ENCODE data around the gene POU6F2. TPM values are rescaled to one million over a fixed set of nuclear protein-coding genes. Genes with fewer than 3 reads are reported as not detected.

The POU6F2 gene
- total and polyA plus RNA-seq, 2 donors (not counting 1 experiment from before 2014, with no cell fraction given) = 0.47 TPM; not detected in 1

- Mint-ChIP-seq H3K4me3 (no peak overlapping the region), H3K27me3 (peaks cover 8% of the 10 kb centered on the region), H3K9me3 (ENCODE audit: insufficient read depth) (no peaks in the 10 kb centered on the region), H3K4me1 (no peaks in the 10 kb centered on the region), H3K27ac (no peak overlapping the region)
- H4K20me1 ChIP-seq (ENCODE audit: control insufficient read depth, insufficient read depth, low read length, poor library complexity, severe bottlenecking) = no peaks in the 10 kb centered on the region
- ATAC-seq (ENCODE audit: low read depth) (no peak), DNase-seq (no peak)
- no peak overlapping the region for H3K27ac ChIP-seq (ENCODE audit: low read length in 2 of 2)
- H3K36me3 ChIP-seq (replicated peaks in 1 of 2; ENCODE audit: control extremely low read depth in 1 of 2, control insufficient read depth in 1 of 2, extremely low read depth in 1 of 2, insufficient read depth in 2 of 2, low read length in 1 of 2) = no peaks in the 10 kb centered on the region
- H3K4me3 ChIP-seq (ENCODE audit: control extremely low read depth in 1 of 5, extremely low read depth in 1 of 5, insufficient read depth in 1 of 5, low read depth in 2 of 5, low read length in 4 of 5) = no peak overlapping the region
- no peak overlapping the region for H2AFZ ChIP-seq (ENCODE audit: insufficient read depth, low read depth, low read length, poor library complexity, severe bottlenecking)
- H3K9ac ChIP-seq (ENCODE audit: low read length) = no peak overlapping the region
- no peaks in the 10 kb centered on the region for H3K27me3 ChIP-seq (replicated peaks in 1 of 4; ENCODE audit: control extremely low read depth in 1 of 4, control insufficient read depth in 3 of 4, insufficient read depth in 4 of 4, low read length in 3 of 4)
- H3K4me1 ChIP-seq (ENCODE audit: control insufficient read depth in 2 of 2, insufficient read depth in 2 of 2, low read length in 2 of 2) = no peaks in the 10 kb centered on the region
- ChIA-PET POLR2A (no interaction called here), CTCF (no interaction called here)
- 84% methylated on average over 16 of the region's 26 CpGs for WGBS (ENCODE audit: insufficient coverage)
- H3K4me2 ChIP-seq (replicated peaks; ENCODE audit: low read depth, low read length, poor library complexity, severe bottlenecking) = no peak overlapping the region
- intact Hi-C loops (cut with micrococcal nuclease) = no loop called here
- no peaks in the 10 kb centered on the region for H3K79me2 ChIP-seq (ENCODE audit: control insufficient read depth, insufficient read depth, low read length)
- H3K9me3 ChIP-seq (ENCODE audit: control extremely low read depth in 1 of 3, control insufficient read depth in 2 of 3, insufficient read depth in 1 of 3, low read length in 2 of 3) = peaks cover 0 to 3% (median 0%) of the 10 kb centered on the region in 3 donors
- TF ChIP-seq CTCF (IDR thresholded peaks at IDR 0.05) = no peak
- no peak for TF ChIP-seq EZH2 (IDR thresholded peaks at IDR 0.05; ENCODE audit: borderline replicate concordance, insufficient read depth, low read depth, low read length, poor library complexity, severe bottlenecking)
Observed at GRCh38 chr7:39293056-39293823, 315.5 kb downstream of the POU6F2 start.

- Histone ChIP-seq H3K4me3 (ENCODE audit: control extremely low read depth in 1 of 5, extremely low read depth in 1 of 5, insufficient read depth in 1 of 5, low read depth in 2 of 5, low read length in 4 of 5) (no peak overlapping the region), H3K79me2 (ENCODE audit: control insufficient read depth, insufficient read depth, low read length) (no peaks in the 10 kb centered on the region), H3K9ac (ENCODE audit: low read length) (no peak overlapping the region), H3K36me3 (replicated peaks in 1 of 2; ENCODE audit: control extremely low read depth in 1 of 2, control insufficient read depth in 1 of 2, extremely low read depth in 1 of 2, insufficient read depth in 2 of 2, low read length in 1 of 2) (no peaks in the 10 kb centered on the region), H3K27me3 (replicated peaks in 1 of 4; ENCODE audit: control extremely low read depth in 1 of 4, control insufficient read depth in 3 of 4, insufficient read depth in 4 of 4, low read length in 3 of 4) (no peaks in the 10 kb centered on the region), H3K4me1 (ENCODE audit: control insufficient read depth in 2 of 2, insufficient read depth in 2 of 2, low read length in 2 of 2) (no peaks in the 10 kb centered on the region), H3K4me2 (replicated peaks; ENCODE audit: low read depth, low read length, poor library complexity, severe bottlenecking) (no peak overlapping the region), H3K9me3 (ENCODE audit: control extremely low read depth in 1 of 3, control insufficient read depth in 2 of 3, insufficient read depth in 1 of 3, low read length in 2 of 3) (peaks cover 0 to 3% (median 0%) of the 10 kb centered on the region in 3 donors), H2AFZ (ENCODE audit: insufficient read depth, low read depth, low read length, poor library complexity, severe bottlenecking) (no peak overlapping the region), H3K27ac (ENCODE audit: low read length in 2 of 2) (no peak overlapping the region), H4K20me1 (ENCODE audit: control insufficient read depth, insufficient read depth, low read length, poor library complexity, severe bottlenecking) (no peaks in the 10 kb centered on the region)
- Mint-ChIP-seq H3K4me3 (no peak overlapping the region), H3K9me3 (ENCODE audit: insufficient read depth) (no peaks in the 10 kb centered on the region), H3K27ac (no peak overlapping the region), H3K27me3 (peaks cover under 1% of the 10 kb centered on the region), H3K4me1 (no peaks in the 10 kb centered on the region)
- intact Hi-C loops (cut with micrococcal nuclease) = no loop called here
- no peak for DNase-seq
- WGBS (ENCODE audit: insufficient coverage) = no CpG with 5 or more reads among the region's 4 CpGs
- TF ChIP-seq EZH2 (IDR thresholded peaks at IDR 0.05; ENCODE audit: borderline replicate concordance, insufficient read depth, low read depth, low read length, poor library complexity, severe bottlenecking) = no peak
- no peak for TF ChIP-seq CTCF (IDR thresholded peaks at IDR 0.05)
- ChIA-PET CTCF (no interaction called here), POLR2A (no interaction called here)
- ATAC-seq (ENCODE audit: low read depth) = no peak
Observed at GRCh38 chr7:39294022-39294421, 316.3 kb downstream of the POU6F2 start.
